Measurements from ENCODE around the gene TSHZ2.

DNA sequence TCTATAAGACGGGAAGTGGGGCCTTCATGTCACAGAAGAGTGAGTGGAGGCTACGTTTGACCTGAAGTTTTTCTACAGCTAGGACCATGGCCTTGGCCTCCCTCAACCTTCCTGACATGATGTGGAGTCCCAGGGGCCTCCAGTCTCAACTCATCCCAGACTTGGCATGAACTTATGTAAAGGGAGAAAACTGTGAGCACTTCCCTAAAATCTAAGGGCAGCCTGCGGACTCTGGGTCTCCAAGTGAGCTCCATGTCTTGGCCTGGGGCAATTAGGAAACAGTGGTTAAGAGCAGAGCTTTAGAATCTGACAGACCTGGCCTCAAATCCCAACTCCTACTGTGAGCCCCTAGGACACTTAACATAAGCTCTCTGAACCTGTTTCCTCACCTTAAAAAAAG lies 439.0 kb downstream of the TSHZ2 start:
- TF ChIP-seq, protein P1, sequence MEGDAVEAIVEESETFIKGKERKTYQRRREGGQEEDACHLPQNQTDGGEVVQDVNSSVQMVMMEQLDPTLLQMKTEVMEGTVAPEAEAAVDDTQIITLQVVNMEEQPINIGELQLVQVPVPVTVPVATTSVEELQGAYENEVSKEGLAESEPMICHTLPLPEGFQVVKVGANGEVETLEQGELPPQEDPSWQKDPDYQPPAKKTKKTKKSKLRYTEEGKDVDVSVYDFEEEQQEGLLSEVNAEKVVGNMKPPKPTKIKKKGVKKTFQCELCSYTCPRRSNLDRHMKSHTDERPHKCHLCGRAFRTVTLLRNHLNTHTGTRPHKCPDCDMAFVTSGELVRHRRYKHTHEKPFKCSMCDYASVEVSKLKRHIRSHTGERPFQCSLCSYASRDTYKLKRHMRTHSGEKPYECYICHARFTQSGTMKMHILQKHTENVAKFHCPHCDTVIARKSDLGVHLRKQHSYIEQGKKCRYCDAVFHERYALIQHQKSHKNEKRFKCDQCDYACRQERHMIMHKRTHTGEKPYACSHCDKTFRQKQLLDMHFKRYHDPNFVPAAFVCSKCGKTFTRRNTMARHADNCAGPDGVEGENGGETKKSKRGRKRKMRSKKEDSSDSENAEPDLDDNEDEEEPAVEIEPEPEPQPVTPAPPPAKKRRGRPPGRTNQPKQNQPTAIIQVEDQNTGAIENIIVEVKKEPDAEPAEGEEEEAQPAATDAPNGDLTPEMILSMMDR (IDR thresholded peaks at IDR 0.05), result no peak
- TF ChIP-seq EZH2 (IDR thresholded peaks at IDR 0.05; ENCODE audit: borderline replicate concordance, insufficient read depth, low read depth, low read length, poor library complexity, severe bottlenecking), result no peak
